ENCODE measurements around the gene TBC1D22A.

Gene TBC1D22A

DNA sequence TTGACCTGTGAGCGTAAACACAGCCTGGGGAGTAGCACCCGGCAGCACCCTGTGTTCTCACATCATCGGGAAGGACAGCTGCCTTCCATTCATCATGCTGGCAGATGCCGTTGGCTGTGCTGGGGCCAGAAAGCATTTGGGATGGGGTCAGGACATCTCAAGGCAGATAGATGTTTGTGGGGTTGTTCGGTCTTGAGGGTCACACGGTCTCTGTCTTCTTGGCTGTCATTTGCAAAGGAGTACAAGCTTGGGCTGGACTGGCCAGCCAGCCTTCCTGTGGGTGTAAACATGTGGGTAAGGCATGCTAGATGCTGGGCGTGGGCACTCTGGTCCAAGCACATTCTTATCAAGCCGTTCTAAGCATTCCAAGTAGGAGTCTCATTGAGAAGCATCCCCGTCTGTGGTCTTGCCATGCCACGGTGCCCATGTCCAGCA is 81.4 kb downstream of the TBC1D22A start:
- no peak for DNase-seq

DNA sequence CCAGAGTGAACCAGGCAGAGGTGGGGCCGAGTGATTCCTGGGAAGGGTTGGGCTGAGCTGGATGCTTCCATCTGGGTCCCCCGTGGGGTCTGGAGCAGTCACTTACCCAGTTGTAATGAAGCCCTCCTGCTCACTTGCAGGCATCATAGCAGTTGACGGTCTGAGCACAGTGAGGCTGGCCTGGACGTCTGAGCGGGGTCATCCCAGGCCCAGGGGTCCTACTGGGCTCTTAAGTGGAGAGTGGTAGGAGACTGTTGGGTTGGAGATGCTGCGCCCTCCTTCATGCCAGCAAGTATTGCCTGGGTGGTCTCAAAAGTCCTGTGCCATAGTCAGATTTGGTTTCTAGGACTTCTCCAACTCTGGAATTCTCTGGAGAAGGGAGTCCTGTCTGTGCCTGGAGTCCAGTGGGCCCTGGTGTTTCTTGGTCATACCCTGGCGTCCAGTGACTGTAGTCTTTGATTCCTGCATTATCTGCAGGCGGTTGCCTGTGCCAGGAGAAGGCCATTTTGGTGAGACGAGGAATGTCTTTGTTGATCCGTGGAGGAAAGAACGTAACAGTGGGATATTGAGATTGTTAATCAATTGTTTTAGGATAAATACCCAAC is 82.3 kb downstream of the TBC1D22A start:
- no peak for DNase-seq

DNA sequence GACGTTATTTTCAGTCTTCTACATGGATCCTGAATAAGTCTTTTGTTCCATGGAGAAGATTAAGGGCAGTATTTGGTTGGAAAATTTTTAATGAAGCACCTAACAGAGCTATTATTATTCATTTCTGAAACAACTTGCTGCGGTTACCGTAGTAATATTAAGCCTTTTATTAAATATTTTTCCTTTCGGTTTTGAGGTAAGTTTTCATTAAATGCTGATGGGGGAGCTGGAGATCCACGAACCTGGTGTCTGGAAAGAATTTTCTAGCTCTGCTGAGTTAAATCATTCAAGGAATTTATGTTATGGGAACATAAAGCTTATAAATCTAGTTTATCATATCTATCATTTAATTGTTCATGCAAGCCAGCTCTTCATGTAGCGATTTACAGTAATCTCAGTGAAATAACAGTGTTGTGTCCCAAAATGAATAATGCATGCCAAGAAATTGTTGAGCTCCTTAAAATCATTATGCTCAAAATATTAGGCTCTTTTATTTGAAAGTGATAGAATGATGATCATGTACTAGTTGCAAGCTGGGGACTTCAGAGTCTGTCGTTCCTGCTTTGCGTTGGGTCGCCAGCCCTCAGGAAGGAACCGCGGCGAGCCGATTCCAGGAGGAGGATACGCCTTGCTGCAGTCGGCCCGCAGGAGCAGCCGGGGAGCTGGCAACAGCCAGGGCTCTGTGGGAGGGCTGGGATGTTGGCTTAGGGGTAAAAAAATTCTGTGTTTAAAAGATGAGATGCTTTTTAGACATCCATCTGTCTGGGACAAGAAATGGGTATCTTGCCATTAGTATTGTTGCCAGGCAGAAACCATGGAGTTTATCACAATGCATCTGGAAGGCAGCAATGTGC is 83.1 kb downstream of the TBC1D22A start:
- DNase-seq, result no peak

- no peak for DNase-seq
These were observed 83.8 kb downstream of the TBC1D22A start for GRCh38 chr22:46846150-46846831.

GRCh38 chr22:46846832-46847355 is 84.4 kb downstream of the TBC1D22A start:
- DNase-seq, result no peak

DNA sequence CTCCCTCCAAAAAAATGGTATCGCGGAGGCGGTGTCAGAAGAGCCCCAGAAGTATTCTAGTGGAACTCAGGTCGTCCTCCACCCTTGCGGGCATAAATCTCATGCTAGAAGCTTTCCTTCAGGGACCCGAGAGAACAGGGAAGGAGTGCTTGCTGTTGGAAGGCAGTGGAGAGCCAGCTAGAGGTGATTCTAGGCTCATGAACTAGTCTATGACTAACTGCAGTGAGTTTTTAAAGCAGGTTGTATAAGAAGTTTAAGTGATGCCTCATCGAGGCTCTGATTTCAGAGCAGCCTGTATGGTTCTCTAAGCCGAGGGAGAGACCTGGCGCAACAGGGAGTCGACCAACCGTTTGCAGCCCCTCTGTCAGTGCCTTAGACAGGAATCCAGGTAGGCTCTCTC is 85.7 kb downstream of the TBC1D22A start:
- DNase-seq, result no peak

DNA sequence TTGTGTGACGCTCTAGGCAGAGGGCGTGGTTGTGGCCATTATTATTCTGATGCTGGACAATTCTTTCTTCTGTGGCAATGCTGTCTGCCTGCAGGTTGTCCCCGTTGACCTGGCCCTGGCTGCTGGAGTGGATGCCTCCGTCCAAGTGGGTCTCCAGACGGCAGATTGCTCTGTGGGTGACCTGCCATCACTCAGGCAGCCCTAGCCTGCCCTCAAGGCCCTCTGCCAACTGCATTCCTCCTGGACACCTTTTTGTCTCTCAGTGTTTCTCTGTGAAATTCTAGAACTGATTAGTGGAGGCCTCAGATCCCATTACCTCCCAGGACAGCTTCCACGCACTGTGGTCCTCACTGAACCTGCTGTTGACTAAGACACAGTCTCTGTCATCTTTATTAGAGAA is 86.7 kb downstream of the TBC1D22A start:
- DNase-seq, result no peak

- no peak for DNase-seq
These were observed 87.5 kb downstream of the TBC1D22A start for GRCh38 chr22:46849951-46850350.

- DNase-seq, result no peak
These were observed 88.9 kb downstream of the TBC1D22A start for GRCh38 chr22:46851311-46851710.

- no peak for DNase-seq
These were observed 89.5 kb downstream of the TBC1D22A start for GRCh38 chr22:46851941-46852340.

GRCh38 chr22:46852771-46853170 is 90.3 kb downstream of the TBC1D22A start:
- DNase-seq, result no peak

DNA sequence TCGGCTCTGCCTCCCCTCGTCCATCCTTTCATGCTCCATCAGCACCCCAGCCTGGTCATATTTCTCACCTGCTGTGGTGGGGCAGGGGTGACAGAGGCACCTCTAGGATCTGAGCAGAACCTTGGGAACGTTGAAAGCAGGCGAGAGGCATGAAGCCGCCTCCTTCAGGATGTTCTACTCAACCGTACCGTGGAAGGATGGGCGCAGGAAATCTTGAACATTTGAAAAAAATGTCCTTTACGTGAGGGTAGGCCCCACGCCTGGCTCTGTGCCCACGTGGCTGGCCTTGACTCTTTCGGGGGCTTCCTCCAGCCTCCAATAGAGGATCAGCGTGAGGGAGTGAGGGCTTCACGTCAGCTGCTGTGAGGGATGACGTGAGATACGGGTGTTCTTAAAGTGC is 90.7 kb downstream of the TBC1D22A start:
- DNase-seq, result no peak

- no peak for DNase-seq
These were observed 91.8 kb downstream of the TBC1D22A start for GRCh38 chr22:46854125-46854870.

DNA sequence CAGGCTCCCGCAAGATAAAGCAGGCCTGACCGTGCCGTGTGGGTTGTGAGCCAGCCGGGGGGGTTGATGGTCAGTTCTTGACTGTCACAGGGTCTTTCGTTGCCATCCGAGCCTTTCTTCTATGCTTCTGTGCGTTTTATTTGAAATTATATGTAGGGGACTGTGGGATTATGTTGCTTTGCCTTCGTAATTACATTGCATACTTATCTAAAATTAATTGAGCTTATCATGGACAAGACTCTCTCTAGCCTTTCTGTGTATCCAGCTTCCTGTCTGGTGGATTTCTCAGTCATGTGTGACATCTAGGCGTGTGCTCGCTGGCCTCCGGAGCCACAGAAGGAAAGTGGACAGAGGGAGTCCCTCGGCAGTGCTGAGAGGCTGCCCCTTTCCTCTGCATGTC is 93.2 kb downstream of the TBC1D22A start:
- DNase-seq, result no peak

- DNase-seq, result no peak
These were observed 94.2 kb downstream of the TBC1D22A start for GRCh38 chr22:46856661-46857060.

- DNase-seq, result no peak
These were observed 94.9 kb downstream of the TBC1D22A start for GRCh38 chr22:46857142-46857884.

DNA sequence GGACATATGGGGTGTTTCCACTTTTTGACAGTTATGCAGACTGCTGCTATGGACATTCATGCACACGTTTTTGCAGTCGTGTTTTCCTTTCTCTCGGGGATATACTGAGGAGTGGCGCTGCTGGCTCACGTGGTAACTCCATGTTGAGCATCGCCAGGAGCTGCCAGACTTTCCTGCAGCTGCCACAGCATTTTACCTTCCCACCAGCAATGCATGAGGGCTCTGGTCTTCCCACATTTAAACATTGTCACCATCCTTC is 95.4 kb downstream of the TBC1D22A start:
- DNase-seq, result no peak

DNA sequence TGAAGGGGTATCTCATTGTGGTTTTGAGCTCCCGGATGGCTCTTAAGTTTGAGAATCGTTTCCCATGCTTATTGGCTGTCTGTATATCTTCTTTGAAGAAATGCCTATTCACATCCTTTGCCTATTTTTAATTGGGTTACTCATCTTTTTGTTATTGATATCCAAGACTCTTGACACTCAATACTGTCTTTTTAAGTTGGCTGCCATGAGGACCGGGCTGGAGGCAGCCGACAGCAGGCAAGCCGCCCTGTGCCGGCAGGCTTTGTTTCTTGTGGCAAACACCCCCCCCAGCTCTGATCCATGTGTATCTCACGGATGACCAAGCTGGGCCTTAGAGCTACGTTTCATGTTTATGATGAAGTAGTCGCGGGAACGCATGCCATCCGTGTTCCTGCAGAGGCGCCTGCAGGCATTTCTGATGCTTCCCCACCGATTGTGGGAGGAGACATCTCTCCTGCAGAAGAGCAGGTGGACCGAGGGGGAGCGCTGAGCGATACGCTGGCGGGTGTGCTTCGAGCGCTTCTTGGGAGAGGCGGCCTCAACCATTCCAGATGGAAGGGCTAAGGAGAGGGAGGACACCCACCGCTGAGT is 95.8 kb downstream of the TBC1D22A start:
- no peak for DNase-seq

- no peak for DNase-seq
These were observed 98.1 kb downstream of the TBC1D22A start for GRCh38 chr22:46860562-46860961.

- no peak for DNase-seq
These were observed 99.3 kb downstream of the TBC1D22A start for GRCh38 chr22:46861468-46862367.
